GM08714 (cell line): ENCODE results near the gene JMJD8.

Experiments used
- H3K4me3 ChIP-seq: fragments of 200-500 bp; sonication (Bioruptor generic); 2 replicates; pipeline ENCODE4 v1.5.1; 2014; ENCODE audit warnings: mild to moderate bottlenecking, low read length, inconsistent platforms
- ZNF274 ChIP-seq: IDR thresholded peaks from 2 replicates; pipeline ENCODE4 v1.6.1; 2012; ENCODE audit warnings: mild to moderate bottlenecking, low read depth, low read length

The JMJD8 gene

DNA sequence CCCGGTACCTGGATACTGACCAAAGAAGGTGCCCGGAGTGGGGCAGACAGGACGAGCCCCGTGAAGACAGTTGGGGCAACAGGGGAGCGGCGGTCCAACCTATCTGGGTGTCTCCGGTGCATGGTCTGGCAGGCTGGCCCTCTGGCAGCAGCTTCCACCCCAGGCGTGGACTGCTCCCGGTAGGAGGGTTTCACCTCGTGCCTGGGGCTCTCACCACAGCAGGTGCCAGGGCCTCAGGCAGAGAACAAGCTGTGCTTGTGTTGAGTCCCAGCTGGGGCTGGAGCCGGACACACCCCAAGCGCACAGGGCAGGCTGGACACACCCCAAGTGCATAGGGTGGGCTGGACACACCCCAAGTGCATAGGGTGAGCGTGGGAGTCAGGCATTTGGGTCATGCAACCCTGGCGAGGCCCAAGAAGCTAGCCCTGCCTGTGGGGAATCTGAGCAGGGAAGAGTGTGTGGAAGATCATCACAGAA, 23.0 kb upstream of the JMJD8 start:
- H3K4me3 ChIP-seq: no peak overlapping the region
- no peak for TF ChIP-seq ZNF274

GRCh38 chr16:706189-707061, 22.3 kb upstream of the JMJD8 start:
- TF ChIP-seq ZNF274: no peak
- no peak overlapping the region for H3K4me3 ChIP-seq

DNA sequence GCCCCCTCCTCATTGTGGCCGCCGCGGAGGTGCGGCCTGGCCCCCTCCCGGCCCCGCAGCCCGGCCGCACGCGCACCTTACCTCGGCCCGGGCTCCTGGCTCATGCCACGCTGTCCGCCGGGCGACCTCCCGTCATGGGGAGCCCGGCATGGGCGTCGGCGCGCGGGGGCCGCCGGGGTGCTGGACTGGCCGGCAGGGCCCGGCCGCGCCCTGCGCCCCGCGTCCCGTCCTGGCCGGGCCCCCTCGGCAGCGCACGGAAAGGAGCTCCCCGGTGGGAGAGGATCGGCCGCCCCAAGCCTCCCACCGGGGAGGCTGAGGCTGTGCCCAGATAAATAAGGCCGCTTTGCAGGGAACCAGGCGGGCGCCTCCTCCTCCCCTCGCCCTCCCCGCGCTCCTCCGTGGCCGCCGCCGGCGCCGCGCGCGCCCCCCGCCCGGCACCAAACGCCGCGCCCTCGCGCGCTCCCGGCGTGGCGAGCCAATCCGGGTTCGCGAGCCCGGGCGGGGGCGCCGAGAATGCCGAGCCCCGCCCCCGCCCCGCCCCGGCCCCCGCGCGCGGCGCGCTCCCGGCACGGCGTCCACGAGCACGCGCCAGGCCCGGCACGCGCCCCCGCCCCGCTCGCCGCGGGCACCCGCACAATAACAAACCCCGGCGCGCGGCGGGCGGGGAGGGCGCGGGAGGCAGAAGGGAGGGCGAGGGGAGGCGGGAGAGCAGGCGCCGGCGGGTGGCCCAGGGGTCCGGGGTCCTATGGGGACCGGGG, 21.5 kb upstream of the JMJD8 start, which contains the start of gene FBXL16:
TSS of gene FBXL16 (minus strand) at position 371 of the 758 bp plus-strand sequence. CDS start 8,396 bp downstream, outside the sequence.
- H3K4me3 ChIP-seq: no peak within 1 kb of the TSS
- TF ChIP-seq ZNF274: no peak

DNA sequence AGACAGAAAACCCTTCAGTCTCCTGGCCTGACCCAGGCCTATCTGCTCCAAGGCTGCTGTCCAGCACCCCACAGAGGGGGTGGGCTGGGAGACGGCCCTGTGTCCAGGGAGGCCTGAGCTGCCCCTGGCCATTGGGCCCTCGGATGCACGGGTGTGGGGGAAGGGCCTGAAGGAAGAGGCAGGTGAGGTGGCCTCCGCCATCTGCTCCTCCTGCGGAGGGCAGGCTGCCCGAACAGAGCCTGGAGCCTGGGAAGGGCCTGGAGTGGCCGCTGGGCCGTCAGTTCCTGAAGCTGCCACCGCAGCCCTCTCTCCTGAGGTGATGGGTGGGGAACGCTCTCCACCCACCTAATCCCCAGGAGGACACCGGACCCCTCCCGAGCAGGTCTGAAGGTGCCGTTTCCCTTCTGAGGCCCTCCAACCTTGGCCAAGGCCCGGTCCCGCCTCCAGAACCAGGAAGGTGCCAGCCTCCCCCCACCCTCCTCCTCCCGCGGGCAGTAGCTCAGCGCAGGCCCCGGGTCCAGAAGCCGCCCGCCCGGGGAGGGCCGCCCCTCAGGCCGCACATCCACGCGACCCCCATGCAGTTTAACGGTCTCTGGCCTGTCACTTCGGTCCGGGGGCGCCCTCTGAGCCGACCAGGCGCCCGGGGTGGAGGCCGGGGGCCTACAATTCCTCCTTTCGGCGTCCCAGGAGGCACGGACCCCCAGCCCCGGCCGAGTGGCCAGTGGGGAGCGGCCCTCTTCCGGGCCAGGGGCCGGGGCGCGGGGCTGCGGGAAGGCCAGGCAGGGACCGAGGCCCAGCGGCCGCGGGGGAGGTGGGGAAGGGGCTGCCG, 20.6 kb upstream of the JMJD8 start:
- H3K4me3 ChIP-seq: no peak overlapping the region
- no peak for TF ChIP-seq ZNF274

- no peak overlapping the region for H3K4me3 ChIP-seq
- TF ChIP-seq ZNF274: no peak
These were observed 19.9 kb upstream of the JMJD8 start for GRCh38 chr16:704047-704446.

GRCh38 chr16:703406-703805, 19.3 kb upstream of the JMJD8 start:
- TF ChIP-seq ZNF274: no peak
- H3K4me3 ChIP-seq: no peak overlapping the region

DNA sequence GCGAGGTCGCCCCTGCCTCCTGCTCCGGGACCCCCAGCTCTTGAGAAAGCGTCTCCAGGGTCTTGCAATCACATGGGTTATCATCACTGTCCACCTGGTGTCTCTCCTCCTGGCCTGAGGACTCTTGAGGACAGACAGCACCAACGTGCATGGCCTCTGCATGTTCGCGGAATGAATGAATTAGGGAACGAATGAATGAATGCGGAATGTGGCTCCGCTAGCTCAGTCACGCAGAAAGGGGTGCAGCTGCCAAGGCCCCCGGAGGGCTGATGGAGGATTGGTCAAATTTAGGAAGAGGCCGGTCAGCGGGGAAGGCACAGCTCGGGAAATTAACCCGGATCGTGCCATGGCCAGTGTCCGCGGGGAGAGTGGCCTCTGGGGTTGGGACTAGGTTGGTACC, 18.2 kb upstream of the JMJD8 start:
- H3K4me3 ChIP-seq: no peak overlapping the region
- TF ChIP-seq ZNF274: no peak

GRCh38 chr16:700684-701584, 16.8 kb upstream of the JMJD8 start:
- no peak overlapping the region for H3K4me3 ChIP-seq
- no peak for TF ChIP-seq ZNF274

DNA sequence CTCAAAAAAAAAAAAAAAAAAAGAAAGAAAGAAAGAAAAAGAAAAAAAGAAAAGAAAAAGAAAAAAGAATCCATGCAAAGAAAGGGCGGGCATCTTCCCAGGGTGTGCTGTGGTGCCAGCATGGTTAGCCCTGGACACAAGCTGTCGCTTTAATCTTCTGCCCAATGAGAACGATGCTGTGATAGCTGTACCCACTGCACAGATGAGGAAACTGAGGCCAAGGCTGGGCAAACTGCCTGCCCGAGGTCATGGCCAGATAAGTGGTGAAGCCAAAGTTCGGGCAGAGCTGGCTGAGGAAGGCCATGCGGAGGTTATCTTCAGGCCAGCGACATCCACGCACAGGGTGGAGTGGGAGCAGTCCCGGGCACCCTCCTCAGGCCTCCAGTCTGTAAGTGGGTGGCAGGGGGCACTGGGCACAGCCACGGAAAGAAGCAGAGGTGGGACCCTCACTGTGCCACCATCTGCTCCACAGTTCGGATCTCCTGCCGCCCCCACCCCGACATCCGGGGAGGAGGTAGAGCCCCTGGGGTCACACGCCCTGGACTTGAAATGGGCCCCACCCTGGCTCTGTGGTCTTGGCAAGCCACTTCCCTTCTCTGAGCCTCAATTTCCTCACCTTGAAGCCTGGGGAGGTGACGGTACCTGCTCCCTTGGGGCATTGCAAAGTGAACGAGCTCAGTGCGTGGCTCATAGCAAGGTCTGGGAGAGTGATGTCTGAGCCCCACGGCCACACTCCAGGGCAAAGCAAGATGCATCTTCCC, 15.0 kb upstream of the JMJD8 start:
- TF ChIP-seq ZNF274: no peak
- no peak overlapping the region for H3K4me3 ChIP-seq

DNA sequence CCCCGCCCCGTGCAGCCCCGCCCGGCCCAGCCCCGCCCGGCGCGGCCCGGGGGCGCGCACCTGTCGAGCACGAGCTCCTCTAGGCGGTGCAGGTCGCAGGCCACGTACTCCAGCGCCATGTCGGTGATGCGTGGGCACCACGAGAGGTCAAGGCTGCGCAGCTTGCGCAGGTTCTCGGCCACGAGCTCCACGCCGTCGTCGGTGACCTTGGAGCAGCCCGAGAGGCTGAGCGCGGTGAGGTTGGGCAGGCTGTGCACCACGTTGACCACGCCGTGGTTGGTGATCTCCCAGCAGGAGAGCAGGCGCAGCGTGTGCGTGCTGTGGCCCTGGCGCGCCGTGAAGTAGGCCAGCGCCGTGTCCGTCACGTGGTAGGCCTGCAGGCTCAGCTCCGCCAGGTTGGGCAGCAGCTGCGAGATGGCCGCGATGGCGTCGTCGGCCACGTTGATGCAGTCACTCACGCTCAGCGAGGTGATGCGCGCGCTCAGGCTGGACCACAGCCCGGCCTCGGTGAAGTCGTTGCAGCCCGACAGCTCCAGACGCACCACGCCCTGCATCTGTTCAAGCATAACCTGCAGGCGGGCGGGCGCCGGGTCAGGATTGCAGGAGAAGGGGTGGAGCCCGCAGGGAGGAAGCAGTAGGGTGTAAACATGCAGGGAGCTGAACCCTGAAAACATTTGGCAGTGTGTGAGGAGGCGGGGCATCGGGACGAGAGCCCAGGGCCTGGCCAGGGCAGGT, 11.4 kb upstream of the JMJD8 start:
- no peak overlapping the region; the same call in 1 of the 2 replicates for H3K4me3 ChIP-seq

GRCh38 chr16:694863-695354, 10.8 kb upstream of the JMJD8 start:
- no peak for TF ChIP-seq ZNF274
- no peak overlapping the region for H3K4me3 ChIP-seq

More for the DNA sequence above, 11.4 kb upstream of the JMJD8 start:
- TF ChIP-seq ZNF274: no peak
